ACHN (cell line): ENCODE measurements around the gene C3orf52.
A peak's percentile ranks its signal among the peaks of the same experiment; 100 is the strongest.

Experiments used
- DNase-seq: peaks from one replicate; pipeline ENCODE4 v3.0.0-alpha.2; 2015
- in situ Hi-C: cut with HindIII; loops from 2 replicates; pipeline ENCODE4 v1.10.0; 2017; ENCODE audit warnings: low sequenced_read_pairs, low pct_ligation_motif_present, low pct_unique_long_range_greater_than_20kb

C3orf52 gene

GRCh38 chr3:112083239-112083638 lies 3.0 kb upstream of the C3orf52 start:
- DNase-seq = no peak
- in situ Hi-C loops = no loop called here

DNA sequence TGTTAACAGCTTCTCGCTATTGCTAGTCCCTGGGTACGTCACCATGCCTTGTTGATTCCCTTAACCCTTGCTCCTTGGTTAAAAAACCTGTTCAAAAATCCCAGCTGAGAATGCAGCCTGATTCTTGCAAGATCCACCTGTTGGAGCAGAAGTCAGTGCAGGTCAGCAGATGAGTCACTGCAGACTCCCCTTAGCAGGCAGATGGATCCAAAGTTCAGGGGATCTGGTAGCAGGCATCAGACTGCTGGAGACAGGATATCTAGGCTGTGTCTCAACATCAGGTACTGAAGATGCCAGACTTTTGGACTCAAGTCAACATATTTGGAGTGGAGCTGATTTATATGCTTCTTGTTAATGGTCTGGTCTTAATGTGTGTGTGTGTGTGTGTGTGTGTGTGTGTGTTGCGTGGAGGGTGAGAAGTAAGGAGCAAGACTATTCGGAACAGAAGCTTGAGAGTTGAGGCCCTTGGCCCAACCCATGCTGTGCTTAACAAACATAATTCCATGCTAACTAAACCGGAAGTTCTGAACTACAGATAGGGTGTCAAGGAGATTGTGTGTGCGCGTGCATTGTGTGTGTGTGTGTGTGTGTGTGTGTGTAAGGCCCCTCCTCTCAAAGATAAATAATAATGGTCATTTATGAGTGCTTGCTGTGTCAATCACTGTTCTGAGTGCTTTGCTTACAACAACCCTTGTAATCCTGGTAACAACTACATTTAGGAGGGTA lies 1.0 kb upstream of the C3orf52 start:
- no peak for DNase-seq

GRCh38 chr3:112085735-112086075 lies 484 bp upstream of the C3orf52 start:
- in situ Hi-C loops = no loop called here
- DNase-seq = no peak

More for the DNA sequence above, 1.0 kb upstream of the C3orf52 start:
- in situ Hi-C loops = no loop called here

GRCh38 chr3:112086875-112087524 lies 811 bp downstream of the C3orf52 start:
- peak; percentile 36 for DNase-seq
- in situ Hi-C loops = no loop called here

GRCh38 chr3:112087746-112088145 lies 1.6 kb downstream of the C3orf52 start:
- DNase-seq = no peak
- in situ Hi-C loops = no loop called here

GRCh38 chr3:112088944-112089343 lies 2.8 kb downstream of the C3orf52 start:
- in situ Hi-C loops = no loop called here
- DNase-seq = no peak

GRCh38 chr3:112089956-112090886 lies 4.0 kb downstream of the C3orf52 start:
- in situ Hi-C loops = no loop called here
- no peak for DNase-seq

DNA sequence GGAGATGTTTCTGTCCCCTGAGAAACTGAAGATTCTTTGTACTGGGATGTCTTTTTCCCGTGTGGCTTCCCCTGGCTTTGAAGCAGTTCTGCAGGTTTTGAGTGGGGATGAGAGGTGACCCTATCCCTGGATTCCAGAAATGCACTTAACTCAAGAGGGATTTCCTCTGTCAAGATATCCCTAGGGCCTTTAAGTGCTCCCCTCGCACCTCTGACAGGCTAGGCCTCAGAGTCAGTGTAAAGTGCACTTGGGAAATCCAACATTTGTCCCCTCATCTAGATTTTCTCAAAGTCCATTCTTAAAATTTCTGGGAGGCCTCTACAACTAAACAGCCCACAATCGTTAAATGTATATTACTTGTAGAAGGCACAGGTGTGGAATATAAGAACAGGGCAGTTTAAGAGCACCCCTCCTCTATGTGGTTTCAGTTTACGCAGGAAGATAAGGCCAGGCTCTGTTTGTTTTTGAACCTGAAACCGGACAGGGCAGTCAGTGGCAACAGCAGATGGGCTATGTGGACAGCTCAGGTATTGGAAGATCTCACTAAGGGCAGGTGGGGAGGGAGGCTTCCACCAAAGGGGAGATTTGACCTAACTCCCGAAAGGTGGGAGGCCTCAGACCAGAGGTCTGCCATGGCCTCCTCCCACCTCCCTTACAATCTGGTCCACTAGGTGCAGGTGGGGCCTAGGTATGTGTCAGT lies 4.8 kb downstream of the C3orf52 start:
- in situ Hi-C loops = no loop called here
- DNase-seq = no peak

DNA sequence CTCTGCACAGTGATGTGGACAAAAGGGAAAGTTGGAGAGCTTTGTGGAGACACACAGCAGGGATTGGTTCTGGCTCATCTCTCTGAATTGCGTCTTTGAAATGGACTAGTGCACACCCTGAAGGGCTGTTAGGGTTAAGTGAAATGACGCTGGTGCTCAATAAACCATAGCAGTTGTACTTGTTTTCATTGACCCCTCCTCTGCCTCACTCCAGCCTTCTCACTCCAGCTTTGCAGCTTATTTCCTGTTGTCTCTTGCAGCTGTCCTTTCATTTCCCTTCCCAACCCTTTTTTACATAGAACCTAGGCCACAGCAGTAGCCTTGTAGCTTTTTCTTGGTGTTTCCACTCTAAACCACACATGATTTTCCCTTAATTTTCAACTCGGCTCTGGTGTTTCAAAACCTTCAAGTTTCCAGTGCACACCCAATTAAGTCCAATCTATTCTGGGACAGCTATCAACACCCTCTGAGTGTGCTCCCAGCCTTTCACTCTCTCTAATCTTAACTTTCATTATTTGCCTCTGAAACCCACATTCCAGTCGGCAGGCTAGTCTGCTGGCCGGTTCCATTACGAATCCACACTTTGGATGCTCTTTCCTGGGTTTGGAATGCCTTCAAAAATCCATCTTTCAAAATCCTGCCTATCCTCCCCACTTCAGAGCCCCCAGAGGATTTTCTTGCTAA lies 6.4 kb downstream of the C3orf52 start:
- DNase-seq = peak; percentile 34
- in situ Hi-C loops = no loop called here

DNA sequence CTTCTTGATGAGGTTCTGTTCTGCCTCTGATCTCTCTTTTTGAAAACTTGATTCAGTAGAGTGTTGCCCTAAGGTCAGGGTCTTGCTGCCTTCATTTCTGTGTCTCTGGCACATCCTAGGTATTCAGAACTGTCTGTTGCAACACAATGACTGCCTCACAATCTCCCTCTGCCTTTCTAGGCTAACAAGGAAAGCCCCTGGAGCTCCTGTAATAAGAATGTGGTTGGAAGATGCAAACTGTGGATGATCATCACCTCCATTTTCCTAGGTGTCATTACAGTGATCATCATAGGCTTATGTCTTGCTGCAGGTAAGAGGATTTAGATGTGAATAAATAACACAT lies 7.0 kb downstream of the C3orf52 start:
- in situ Hi-C loops = no loop called here
- no peak for DNase-seq

DNA sequence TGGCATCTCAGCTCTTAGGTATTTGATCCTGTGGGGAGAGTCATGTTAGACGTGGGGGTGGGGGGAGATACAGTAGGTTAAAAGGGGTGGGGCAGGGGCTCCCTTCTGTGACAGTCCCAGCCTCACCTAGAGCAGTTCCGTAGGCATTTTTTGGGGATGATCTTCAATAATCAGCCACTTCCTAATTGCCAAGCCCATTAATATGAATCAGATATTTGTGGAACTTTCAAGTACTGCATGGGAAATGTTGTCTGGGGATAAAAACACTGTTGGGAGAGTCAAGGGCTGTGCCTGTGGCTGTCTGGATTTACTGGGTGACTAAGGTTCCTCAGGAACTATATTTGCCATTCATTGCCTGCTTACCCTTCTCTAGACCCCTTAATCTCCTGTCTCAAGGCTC lies 9.5 kb downstream of the C3orf52 start:
- no peak for DNase-seq
- in situ Hi-C loops = no loop called here

- in situ Hi-C loops = no loop called here
Measured at GRCh38 chr3:112096176-112096575, 10.0 kb downstream of the C3orf52 start.

DNA sequence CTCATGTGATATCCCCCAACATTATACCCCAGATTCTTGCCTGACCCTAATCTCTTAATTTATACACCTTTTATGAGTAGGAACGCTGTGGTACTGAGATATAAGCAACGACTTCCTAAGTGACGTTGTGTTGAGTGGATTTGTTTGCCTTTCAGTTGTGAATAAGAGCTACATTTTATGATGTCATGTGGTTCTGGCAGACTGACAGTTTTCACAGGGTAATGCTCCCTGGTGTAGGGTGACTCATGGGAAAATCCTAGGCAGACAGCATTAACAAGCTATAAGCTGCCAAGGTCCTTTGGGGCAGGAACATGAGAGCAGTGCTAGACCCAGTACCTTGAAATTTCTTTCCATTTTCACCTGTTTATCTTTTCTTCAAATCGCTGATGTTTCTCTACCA lies 11.2 kb downstream of the C3orf52 start:
- in situ Hi-C loops = no loop called here
- peak; percentile 96 for DNase-seq

More at GRCh38 chr3:112096176-112096575, 10.0 kb downstream of the C3orf52 start:
- no peak for DNase-seq

DNA sequence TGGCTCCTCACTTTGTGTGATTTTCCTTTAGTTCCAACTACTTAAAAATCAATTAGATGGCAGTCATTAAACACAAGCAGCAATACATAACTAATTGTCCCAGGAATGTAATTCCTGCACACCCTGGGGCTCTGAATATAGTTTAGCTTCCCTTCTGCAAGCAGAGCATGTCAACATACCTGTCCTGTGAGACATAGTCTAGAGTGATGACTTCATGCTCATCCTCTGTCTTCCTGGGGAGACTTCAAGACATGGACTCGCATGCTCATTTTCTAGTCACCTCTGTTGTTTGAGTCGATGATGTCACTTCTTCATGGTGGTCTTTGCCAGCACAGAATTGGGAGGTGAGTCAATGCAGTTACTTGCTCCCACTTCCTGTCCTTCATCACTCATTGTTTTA lies 15.7 kb downstream of the C3orf52 start:
- peak; percentile 52 for DNase-seq
- in situ Hi-C loops = no loop called here

DNA sequence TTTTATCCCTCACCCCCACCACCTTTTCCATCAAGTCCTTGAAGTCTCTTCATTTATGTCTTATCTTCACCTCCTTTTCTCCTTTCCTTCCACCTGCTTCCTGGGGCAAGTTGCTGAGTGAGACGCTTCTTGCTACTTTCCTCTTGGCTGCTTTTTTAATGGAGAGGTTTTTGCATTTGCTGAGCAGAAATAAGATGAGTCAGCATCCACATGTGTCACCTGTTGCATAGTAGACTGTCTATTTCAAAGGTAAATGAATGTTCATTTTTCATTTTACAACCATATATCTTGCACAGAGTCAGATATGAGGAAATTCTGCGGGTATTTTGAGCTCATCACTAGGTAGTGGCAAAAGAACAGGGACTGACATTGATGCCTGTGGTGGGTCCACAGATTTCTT lies 18.6 kb downstream of the C3orf52 start:
- in situ Hi-C loops = no loop called here
- no peak for DNase-seq

DNA sequence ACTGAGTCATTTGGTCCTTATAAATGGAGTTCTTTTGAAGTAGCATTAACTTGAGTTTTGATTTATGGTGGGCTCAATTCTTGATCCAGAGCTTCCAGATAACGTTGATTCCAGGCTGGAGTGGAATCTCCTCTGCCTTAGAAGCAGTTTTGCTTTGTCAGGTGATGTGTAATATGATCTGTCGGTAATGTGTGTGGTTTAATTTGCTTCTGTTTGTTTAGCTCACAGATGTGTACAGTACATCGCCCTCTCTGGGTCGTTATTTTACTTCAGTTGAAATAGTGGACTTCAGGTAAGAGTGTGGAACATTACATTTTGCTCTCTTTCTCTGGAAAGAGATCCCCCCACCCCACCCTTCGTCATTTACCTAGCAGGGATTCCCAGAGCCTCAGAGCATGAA lies 23.1 kb downstream of the C3orf52 start:
- no peak for DNase-seq
- in situ Hi-C loops = no loop called here

DNA sequence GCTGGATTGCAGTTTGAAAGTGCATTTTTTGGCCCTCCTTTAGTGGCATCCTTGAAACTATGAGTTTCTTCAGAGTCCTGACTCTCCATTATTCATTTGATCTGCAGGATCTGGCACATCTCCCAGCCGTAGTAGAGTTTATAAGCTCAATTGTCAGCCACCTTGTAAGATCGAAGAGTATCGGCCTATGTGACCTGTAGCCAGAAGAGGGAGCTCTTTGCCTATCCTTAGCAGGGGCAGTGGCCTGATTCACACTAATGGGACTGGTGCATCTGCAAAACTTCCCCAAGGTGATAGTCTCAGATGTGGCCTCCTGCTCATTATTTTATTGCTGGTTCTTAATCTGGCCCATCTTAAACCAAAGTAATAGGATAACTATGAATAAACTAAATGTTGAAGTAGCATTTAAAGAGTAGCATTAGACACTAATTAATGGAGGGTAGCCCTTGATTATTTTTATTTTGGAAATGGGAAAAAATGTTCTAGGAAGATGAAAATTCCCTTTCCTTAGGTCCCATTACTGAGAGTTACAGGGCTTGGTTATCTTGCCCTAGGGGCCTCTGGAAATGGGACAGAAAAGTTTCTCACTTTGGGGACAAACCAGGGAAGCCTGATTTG lies 25.7 kb downstream of the C3orf52 start:
- peak; percentile 60 for DNase-seq
- in situ Hi-C loops = no loop called here

DNA sequence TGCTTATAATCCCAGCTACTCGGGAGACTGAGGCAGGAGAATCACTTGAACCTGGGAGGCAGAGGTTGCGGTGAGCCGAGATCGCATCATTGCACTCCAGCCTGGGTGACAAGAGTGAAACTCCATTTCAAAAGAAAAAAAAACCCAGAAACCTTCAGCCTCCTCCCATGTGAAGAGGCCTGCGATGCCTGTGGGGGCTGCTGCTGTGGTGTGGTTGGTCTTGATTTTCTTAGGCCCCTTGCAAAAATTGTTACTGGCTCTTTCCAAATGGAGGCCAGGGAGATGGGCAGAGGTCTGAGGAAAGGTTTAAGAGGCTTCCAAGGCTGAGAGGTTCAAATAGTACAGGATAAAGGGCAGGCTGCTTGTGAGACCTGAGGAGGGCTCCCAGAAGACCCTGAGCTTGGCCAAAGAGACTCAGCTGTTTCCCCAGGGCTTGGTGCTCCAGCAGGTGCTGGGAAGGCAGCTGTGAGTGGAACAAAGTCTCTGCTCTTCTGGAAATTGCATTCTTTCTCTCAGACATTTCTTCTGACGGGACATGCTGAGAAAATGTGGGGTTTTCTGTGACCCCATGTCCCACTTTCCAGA lies 28.5 kb downstream of the C3orf52 start:
- DNase-seq = no peak
- in situ Hi-C loops = no loop called here
